MCF 10A (cell line): ENCODE measurements around the gene TMEM169. TPM values are rescaled to one million over a fixed set of nuclear protein-coding genes. Genes with fewer than 3 reads are reported as not detected.

Experiments used
- BruUV-seq: library from RNA; stranded (reverse); fragments of 400-500 nt; replicated peaks from 2 replicates; lab custom pipeline; 2021; lab: Mats Ljungman, UMichigan
- CTCF ChIA-PET: fragments of 300-600 bp; sonication (Branson Sonifier 250); formaldehyde crosslinking; extraction: SDS; loops from one replicate; lab custom pipeline; 2021; ENCODE audit warnings: antibody characterized with exemption, inconsistent platforms; lab: Yijun Ruan, JAX
- POLR2A ChIA-PET: fragments of 300-600, 350-650 bp; sonication (Branson Sonifier 250); formaldehyde crosslinking; extraction: SDS; loops from one replicate; lab custom pipeline; 2020; ENCODE audit warnings: antibody characterized with exemption, inconsistent platforms; lab: Yijun Ruan, JAX
- DNase-seq: peaks from one replicate; pipeline ENCODE4 v3.0.0-alpha.2; 2018; ENCODE audit not compliant: unreplicated experiment
- H3K27ac Mint-ChIP-seq: one replicate; pipeline ENCODE4 v1.8.0; 2022; ENCODE audit warnings: mild to moderate bottlenecking, low read depth, mixed read lengths; ENCODE audit not compliant: unreplicated experiment
- H3K27me3 Mint-ChIP-seq: one replicate; pipeline ENCODE4 v1.8.0; 2022; ENCODE audit warnings: mixed read lengths; ENCODE audit not compliant: insufficient read depth, unreplicated experiment
- H3K36me3 Mint-ChIP-seq: one replicate; pipeline ENCODE4 v1.8.0; 2022; ENCODE audit warnings: mild to moderate bottlenecking, moderate library complexity, mixed read lengths; ENCODE audit not compliant: insufficient read depth, unreplicated experiment
- H3K4me1 Mint-ChIP-seq: one replicate; pipeline ENCODE4 v1.8.0; 2022; ENCODE audit warnings: mixed read lengths; ENCODE audit not compliant: insufficient read depth, unreplicated experiment
- H3K4me3 Mint-ChIP-seq: one replicate; pipeline ENCODE4 v1.8.0; 2022; ENCODE audit warnings: mild to moderate bottlenecking, moderate library complexity, mixed read lengths; ENCODE audit not compliant: unreplicated experiment
- H3K9me3 Mint-ChIP-seq: one replicate; pipeline ENCODE4 v1.8.0; 2022; ENCODE audit warnings: mixed read lengths; ENCODE audit not compliant: unreplicated experiment
- CTCF ChIP-seq: fragments of 200-600 bp; IDR thresholded peaks from one replicate; pipeline ENCODE4 v1.8.0; 2022; ENCODE audit warnings: antibody characterized with exemption, mild to moderate bottlenecking; ENCODE audit not compliant: unreplicated experiment
- intact Hi-C: fragments of 100-400 bp; cut with micrococcal nuclease; formaldehyde crosslinking; loops from 2 replicates; pipeline ENCODE4 v1.14.1; 2022
- total RNA-seq: library from RNA; stranded (reverse); gene quantifications from 2 replicates; pipeline ENCODE4 v1.2.3, GENCODE V29; 2022

The TMEM169 gene
- total RNA-seq, 1 experiment from 2014 or later = 0.35 TPM

DNA sequence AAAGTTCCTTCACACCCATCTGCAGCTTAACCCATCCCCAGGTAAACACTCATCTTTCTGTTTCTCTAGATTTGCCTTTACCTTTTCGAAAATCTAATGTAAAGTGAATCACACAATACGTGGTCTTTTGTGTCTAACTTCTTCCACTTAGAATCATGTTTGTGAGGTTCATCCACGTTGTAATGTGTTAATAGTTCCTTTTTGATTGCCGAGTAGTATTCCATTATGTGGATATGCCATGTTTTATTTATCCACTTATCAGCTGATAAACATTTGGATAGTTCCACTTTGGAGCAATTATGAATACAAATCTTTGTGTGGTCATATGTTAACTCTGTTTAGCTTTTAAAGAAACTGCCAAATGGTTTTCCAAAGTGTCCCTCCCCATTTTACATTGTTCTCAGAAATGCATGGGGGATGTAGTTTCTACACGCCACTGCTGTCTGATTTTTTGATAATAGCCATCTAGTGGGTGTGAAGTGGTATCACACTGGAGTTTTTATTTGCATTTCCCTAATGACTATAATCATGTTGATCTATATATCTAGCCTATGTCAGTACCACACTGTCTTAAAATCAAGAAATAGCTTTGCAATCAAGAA, 22.4 kb upstream of the TMEM169 start:
- H3K9me3 Mint-ChIP-seq = no peaks in the 10 kb centered on the region

GRCh38 chr2:216064014-216064630, 17.6 kb upstream of the TMEM169 start:
- BruUV-seq = no TSS peak
- CTCF ChIA-PET = interaction anchor here (1.0 kb wide), 1 partner anchor 17 kb away, joined by 3 read pairs; the partner anchor contains the start of genes PECR and TMEM169
- H3K27ac Mint-ChIP-seq = no peak overlapping the region

More for the DNA sequence above, 22.4 kb upstream of the TMEM169 start:
- Mint-ChIP-seq H3K27ac (no peak overlapping the region), H3K36me3 (peaks cover 14% of the 10 kb centered on the region), H3K27me3 (no peaks in the 10 kb centered on the region), H3K4me1 (peaks cover 5% of the 10 kb centered on the region), H3K4me3 (no peak overlapping the region)
- POLR2A ChIA-PET = interaction anchor here (0.6 kb wide), 1 partner anchor 1989 kb away, joined by 3 read pairs; no protein-coding TSS in a partner anchor
- intact Hi-C loops = no loop called here
- DNase-seq = no peak
- CTCF ChIA-PET = interaction anchor here (0.6 to 2.8 kb wide), 6 partner anchors 10 to 36 kb away, joined by 3 to 23 read pairs (median 4); no protein-coding TSS in a partner anchor
- peak; percentile 11 for TF ChIP-seq CTCF
- no TSS peak for BruUV-seq

DNA sequence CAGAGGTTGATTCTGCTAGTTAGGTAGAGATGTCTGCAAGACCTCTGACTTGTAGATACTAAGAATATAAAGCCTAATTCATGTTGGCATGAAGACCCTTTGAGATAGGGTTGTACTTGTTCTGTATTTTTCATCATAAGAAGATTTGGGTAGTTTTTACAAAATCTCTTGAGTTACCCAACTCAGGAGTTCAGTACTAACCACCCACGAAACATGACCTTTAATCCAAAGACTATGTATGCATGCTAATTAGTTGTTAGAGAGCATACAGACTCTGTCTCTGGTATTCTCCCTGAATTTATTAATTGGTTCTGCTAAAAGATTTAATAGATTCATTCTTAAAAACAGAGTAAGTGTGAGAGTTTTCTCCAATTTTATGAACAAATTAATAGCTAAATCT, 17.1 kb upstream of the TMEM169 start:
- Mint-ChIP-seq H3K27me3 (no peaks in the 10 kb centered on the region), H3K27ac (no peak overlapping the region), H3K4me1 (no peaks in the 10 kb centered on the region), H3K36me3 (peaks cover 26% of the 10 kb centered on the region), H3K9me3 (no peaks in the 10 kb centered on the region), H3K4me3 (no peak overlapping the region)
- CTCF ChIA-PET = interaction anchor here (1.0 kb wide), 1 partner anchor 17 kb away, joined by 3 read pairs; the partner anchor contains the start of genes PECR and TMEM169
- POLR2A ChIA-PET = no interaction called here
- no TSS peak for BruUV-seq
- intact Hi-C loops = no loop called here
- no peak for DNase-seq
- no peak for TF ChIP-seq CTCF

More at GRCh38 chr2:216064014-216064630, 17.6 kb upstream of the TMEM169 start:
- POLR2A ChIA-PET = no interaction called here
- Mint-ChIP-seq H3K36me3 (peaks cover 26% of the 10 kb centered on the region), H3K4me3 (no peak overlapping the region), H3K27me3 (no peaks in the 10 kb centered on the region), H3K4me1 (no peaks in the 10 kb centered on the region), H3K9me3 (no peaks in the 10 kb centered on the region)
- DNase-seq = no peak
- intact Hi-C loops = no loop called here
- no peak for TF ChIP-seq CTCF

DNA sequence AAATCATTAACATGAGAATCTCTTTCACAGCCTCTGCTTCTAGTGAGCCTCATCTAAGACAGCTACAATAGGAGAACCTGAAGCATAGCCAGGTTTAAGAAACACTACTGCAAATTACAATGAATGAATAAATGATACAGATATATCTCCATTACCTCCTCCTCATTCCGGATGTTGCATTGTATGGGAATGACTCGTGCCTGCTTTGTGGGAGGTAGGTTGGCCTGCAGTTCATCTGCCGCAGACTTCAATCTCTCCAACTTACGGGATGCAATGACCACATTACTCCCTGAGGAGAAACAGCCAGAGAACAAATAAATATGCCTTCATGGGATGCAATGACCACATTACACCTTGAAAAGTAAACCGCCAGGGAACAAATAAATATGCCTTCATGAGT, 15.5 kb upstream of the TMEM169 start:
- no peak for TF ChIP-seq CTCF
- no peak overlapping the region for H3K4me3 Mint-ChIP-seq
- no peak for DNase-seq
- no peaks in the 10 kb centered on the region for H3K27me3 Mint-ChIP-seq
- no peak overlapping the region for H3K27ac Mint-ChIP-seq
- no peaks in the 10 kb centered on the region for H3K9me3 Mint-ChIP-seq
- no peaks in the 10 kb centered on the region for H3K4me1 Mint-ChIP-seq
- peaks cover 24% of the 10 kb centered on the region for H3K36me3 Mint-ChIP-seq
- CTCF ChIA-PET = interaction anchor here (1.5 to 2.1 kb wide), 2 partner anchors 32 to 43 kb away, joined by 5 to 8 read pairs; no protein-coding TSS in a partner anchor
- BruUV-seq = no TSS peak
- intact Hi-C loops = no loop called here
- POLR2A ChIA-PET = no interaction called here
